Tibial nerve (tissue), 4 donors: Measurements from ENCODE around the gene PDILT. TPM values are rescaled to one million over a fixed set of nuclear protein-coding genes. Genes with fewer than 3 reads are reported as not detected.
"Not testable (repeated sequence)": the region's sequence is repeated elsewhere in the genome, so short reads cannot be mapped to it uniquely, and the experiment has no call there.

Source experiments
- DNase-seq, 2 donors: peaks; one replicate each; pipeline ENCODE4 v3.0.0-alpha.2; 2019; ENCODE audit warnings: low spot score in 2 of 2
- H3K27ac ChIP-seq, 4 donors: fragments of 200-600 bp; sonication (generic) in 3 of 4; one replicate each; pipeline ENCODE4 v1.5.1; 2017 to 2019; ENCODE audit warnings: mild to moderate bottlenecking in 1 of 4
- H3K27me3 ChIP-seq, 2 donors: fragments of 200-600 bp; sonication (generic) in 1 of 2; one replicate each; pipeline versions ENCODE4 v1.5.1 to v1.6.0; 2017 to 2019
- H3K36me3 ChIP-seq, 3 donors: fragments of 200-600 bp; sonication (generic); one replicate each; pipeline ENCODE4 v1.5.1; 2018 to 2019
- H3K4me1 ChIP-seq, 4 donors: fragments of 200-600 bp; sonication (generic) in 3 of 4; one replicate each; pipeline ENCODE4 v1.5.1; 2017 to 2019
- H3K4me3 ChIP-seq, 4 donors: fragments of 200-600 bp; sonication (generic) in 3 of 4; one replicate each; pipeline ENCODE4 v1.5.1; 2017 to 2019; ENCODE audit warnings: mild to moderate bottlenecking in 1 of 4, moderate library complexity in 1 of 4
- H3K9me3 ChIP-seq, 4 donors: fragments of 200-600 bp; sonication (generic) in 3 of 4; one replicate each; pipeline ENCODE4 v1.5.1; 2017 to 2019
- EP300 ChIP-seq, 2 donors: sonication (generic); formaldehyde crosslinking; IDR thresholded peaks; one replicate each; pipeline ENCODE4 v1.6.1; 2017; ENCODE audit warnings: antibody characterized with exemption in 2 of 2, mild to moderate bottlenecking in 1 of 2
- POLR2A ChIP-seq, 2 donors: fragments of 450-650 bp; IDR thresholded peaks; one replicate each; pipeline ENCODE4 v1.6.1; 2017; ENCODE audit warnings: antibody characterized with exemption in 2 of 2, mild to moderate bottlenecking in 2 of 2, moderate library complexity in 2 of 2
- WGBS, 2 donors: methylation state at CpG; one replicate each; pipeline ENCODE4 v1.1.5; 2018; 5-methylcytosine and 5-hydroxymethylcytosine counted together
- total RNA-seq, 4 donors: library from RNA; depleted of rRNA; stranded (reverse); fragments of >200 nt; gene quantifications; one replicate each; pipeline ENCODE4 v1.1.0, GENCODE V29; 2016
- TF ChIP-seq, protein P1 (sequence below), 5 experiments: fragments of 200-600 bp in 3 of 5; fragments of 450-650 bp in 2 of 5; sonication (generic) in 3 of 5; IDR thresholded peaks; one replicate each; pipeline ENCODE4 v1.5.1; 2016 to 2019; ENCODE audit warnings: antibody characterized with exemption in 5 of 5, mild to moderate bottlenecking in 3 of 5, moderate library complexity in 2 of 5

PDILT gene
- total RNA-seq, 4 donors from 2014 or later = not detected

DNA sequence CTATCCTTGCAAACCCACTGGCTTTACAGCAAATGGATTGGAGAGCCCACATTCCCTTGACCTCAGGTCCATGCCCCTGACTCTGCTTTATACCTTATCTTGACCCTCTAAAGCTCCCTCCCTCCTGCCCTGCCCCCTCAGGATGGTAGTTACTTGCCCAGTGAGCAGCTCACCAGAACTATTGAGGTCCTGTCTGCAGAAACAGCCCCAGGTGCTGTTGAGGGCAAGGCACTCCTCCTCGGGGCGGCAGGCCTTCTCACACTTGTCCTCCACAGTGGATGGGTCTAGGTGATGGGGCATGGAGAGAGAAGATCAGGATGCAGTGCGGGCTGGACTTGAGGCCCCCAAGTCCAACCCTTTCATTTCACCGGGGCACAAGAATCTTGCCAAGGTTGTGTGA, 81.8 kb downstream of the PDILT start:
- H3K27me3 ChIP-seq = no peaks in the 10 kb centered on the region
- no peaks in the 10 kb centered on the region for H3K9me3 ChIP-seq
- H3K4me3 ChIP-seq = no peak overlapping the region
- no peaks in the 10 kb centered on the region for H3K36me3 ChIP-seq
- no peaks in the 10 kb centered on the region for H3K4me1 ChIP-seq
- 90 to 91% methylated on average over 4 of the region's 4 CpGs for WGBS, 2 donors
- H3K27ac ChIP-seq = no peak overlapping the region
- DNase-seq = no peak
- TF ChIP-seq, protein P1, sequence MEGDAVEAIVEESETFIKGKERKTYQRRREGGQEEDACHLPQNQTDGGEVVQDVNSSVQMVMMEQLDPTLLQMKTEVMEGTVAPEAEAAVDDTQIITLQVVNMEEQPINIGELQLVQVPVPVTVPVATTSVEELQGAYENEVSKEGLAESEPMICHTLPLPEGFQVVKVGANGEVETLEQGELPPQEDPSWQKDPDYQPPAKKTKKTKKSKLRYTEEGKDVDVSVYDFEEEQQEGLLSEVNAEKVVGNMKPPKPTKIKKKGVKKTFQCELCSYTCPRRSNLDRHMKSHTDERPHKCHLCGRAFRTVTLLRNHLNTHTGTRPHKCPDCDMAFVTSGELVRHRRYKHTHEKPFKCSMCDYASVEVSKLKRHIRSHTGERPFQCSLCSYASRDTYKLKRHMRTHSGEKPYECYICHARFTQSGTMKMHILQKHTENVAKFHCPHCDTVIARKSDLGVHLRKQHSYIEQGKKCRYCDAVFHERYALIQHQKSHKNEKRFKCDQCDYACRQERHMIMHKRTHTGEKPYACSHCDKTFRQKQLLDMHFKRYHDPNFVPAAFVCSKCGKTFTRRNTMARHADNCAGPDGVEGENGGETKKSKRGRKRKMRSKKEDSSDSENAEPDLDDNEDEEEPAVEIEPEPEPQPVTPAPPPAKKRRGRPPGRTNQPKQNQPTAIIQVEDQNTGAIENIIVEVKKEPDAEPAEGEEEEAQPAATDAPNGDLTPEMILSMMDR (IDR thresholded peaks at IDR 0.05) = no peak
- TF ChIP-seq POLR2A (IDR thresholded peaks at IDR 0.05) (no peak), EP300 (IDR thresholded peaks at IDR 0.05) (no peak)

DNA sequence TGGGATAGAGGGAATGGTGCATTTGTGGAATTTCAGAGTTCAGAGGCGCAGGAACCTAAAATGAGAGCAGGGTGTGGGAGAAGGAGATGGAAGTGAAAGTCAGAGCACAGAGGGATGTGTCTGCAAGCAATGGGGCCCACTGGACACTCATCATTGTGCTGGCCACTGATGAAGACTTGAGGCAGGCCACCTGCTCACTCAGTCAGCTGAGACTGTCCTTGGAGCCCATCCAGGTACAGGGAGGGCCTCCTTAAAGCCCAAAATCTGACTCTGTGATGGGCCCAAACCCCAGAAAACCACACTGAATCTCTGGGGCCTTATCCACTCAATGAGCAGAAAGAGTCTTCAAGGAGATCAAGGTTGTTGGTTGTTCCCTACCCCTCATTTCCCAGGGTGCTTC, 82.9 kb downstream of the PDILT start:
- H3K4me3 ChIP-seq = no peak overlapping the region
- WGBS, 2 donors = 86 to 93% methylated on average over 1 of the region's 1 CpG
- no peak for TF ChIP-seq POLR2A (IDR thresholded peaks at IDR 0.05)
- no peak for TF ChIP-seq EP300 (IDR thresholded peaks at IDR 0.05)
- TF ChIP-seq, protein P1 (IDR thresholded peaks at IDR 0.05) = no peak
- no peak for DNase-seq
- no peaks in the 10 kb centered on the region for H3K27me3 ChIP-seq
- no peaks in the 10 kb centered on the region for H3K9me3 ChIP-seq
- H3K27ac ChIP-seq = no peak overlapping the region
- no peaks in the 10 kb centered on the region for H3K4me1 ChIP-seq
- H3K36me3 ChIP-seq = no peaks in the 10 kb centered on the region

DNA sequence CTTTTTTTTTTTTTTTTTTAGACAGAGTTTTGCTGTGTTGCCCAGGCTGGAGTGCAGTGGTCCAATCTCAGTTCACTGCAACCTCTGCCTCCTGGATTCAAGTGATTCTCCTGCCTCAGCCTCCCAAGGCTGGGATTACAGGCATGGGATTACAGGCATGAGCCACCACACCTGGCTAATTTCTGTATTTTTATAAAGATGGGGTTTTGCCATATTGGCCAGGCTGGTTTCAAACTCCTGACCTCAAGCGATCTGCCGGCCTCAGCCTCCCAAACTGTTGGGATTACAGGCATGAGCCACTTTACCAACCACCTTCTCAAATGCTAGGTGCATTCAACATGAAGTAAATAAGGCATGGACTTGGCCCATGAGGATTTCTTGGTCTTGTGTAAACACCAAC, 83.5 kb downstream of the PDILT start:
- 86 to 97% methylated on average over 2 of the region's 2 CpGs for WGBS, 2 donors
- not testable (repeated sequence) for H3K27ac ChIP-seq, H3K9me3 ChIP-seq, DNase-seq, H3K4me1 ChIP-seq, H3K4me3 ChIP-seq, H3K27me3 ChIP-seq, H3K36me3 ChIP-seq

DNA sequence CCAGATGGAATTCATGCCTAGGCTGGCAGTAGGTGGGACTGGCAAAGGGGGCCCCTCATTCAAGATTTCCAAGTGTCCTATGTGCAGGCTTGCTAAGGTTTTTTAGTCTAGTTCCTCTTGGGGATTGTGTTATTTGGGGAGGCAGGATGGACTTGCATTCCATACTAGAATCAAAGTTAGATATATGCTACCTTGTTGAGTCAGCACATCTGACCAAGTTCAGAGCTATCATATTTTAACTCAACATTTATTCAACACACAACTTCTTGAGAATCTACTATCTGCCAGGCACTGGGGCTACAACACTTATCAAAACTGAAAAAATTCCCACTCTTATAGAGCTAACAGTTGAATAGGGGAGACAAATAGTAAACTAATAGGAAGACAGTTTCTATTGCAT, 83.9 kb downstream of the PDILT start:
- no peak for TF ChIP-seq POLR2A (IDR thresholded peaks at IDR 0.05)
- TF ChIP-seq, protein P1 (IDR thresholded peaks at IDR 0.05) = no peak
- TF ChIP-seq EP300 (IDR thresholded peaks at IDR 0.05) = no peak
- no peak for DNase-seq
- no peak overlapping the region for H3K27ac ChIP-seq

DNA sequence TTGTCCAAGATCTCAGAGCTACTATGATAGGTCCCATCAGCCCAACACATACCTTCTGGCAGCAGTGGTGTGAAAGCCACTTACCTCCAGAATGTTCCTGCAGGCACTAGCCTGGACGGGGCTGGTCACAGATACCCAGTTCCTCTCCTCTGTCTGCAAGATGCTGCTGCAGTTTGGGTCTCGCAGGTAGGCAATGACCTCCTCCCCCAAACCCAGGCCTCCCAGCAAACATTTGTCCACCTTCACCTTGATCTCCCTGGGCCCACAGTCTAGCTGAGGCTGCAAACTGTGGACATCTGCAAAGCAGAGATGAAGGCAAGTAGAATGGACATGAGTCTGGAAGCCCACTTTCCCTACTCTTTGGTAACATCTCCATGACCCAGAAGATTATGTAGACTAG, 84.4 kb downstream of the PDILT start:
- WGBS, 2 donors = 64 to 80% methylated on average over 2 of the region's 2 CpGs
- no peak for TF ChIP-seq EP300 (IDR thresholded peaks at IDR 0.05)
- TF ChIP-seq POLR2A (IDR thresholded peaks at IDR 0.05) = no peak
- TF ChIP-seq, protein P1 (IDR thresholded peaks at IDR 0.05) = no peak
- no peaks in the 10 kb centered on the region for H3K27me3 ChIP-seq
- no peak for DNase-seq
- no peak overlapping the region for H3K27ac ChIP-seq
- no peaks in the 10 kb centered on the region for H3K36me3 ChIP-seq
- H3K4me1 ChIP-seq = no peaks in the 10 kb centered on the region
- no peaks in the 10 kb centered on the region for H3K9me3 ChIP-seq
- H3K4me3 ChIP-seq = no peak overlapping the region

More for the DNA sequence above, 83.9 kb downstream of the PDILT start:
- H3K4me3 ChIP-seq = no peak overlapping the region
- H3K36me3 ChIP-seq = no peaks in the 10 kb centered on the region
- no peaks in the 10 kb centered on the region for H3K27me3 ChIP-seq
- H3K4me1 ChIP-seq = no peaks in the 10 kb centered on the region
- H3K9me3 ChIP-seq = no peaks in the 10 kb centered on the region

DNA sequence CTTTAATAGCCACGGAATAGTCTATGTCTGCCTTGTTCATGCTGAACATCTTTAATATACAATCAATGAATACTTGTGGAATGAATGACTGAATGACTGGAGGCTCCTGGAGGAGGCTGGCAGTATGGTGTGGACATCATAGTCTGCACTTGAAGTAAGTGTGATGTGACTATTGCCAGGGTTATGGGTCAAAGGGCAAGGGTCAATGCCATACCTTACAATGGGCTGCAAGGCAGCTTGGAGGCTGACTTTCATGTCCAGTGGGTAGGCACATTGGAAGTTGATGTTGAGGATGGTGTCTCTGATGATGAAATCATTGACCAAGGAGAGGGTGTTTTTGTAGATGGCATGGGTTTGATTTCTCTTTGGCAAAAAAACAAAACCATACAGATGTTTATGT, 85.1 kb downstream of the PDILT start:
- DNase-seq = no peak
- H3K9me3 ChIP-seq = no peaks in the 10 kb centered on the region
- TF ChIP-seq, protein P1 (IDR thresholded peaks at IDR 0.05) = no peak
- no peak overlapping the region for H3K27ac ChIP-seq
- H3K27me3 ChIP-seq = no peaks in the 10 kb centered on the region
- H3K4me1 ChIP-seq = no peaks in the 10 kb centered on the region
- 68 to 81% methylated on average over 1 of the region's 1 CpG for WGBS, 2 donors
- no peak overlapping the region for H3K4me3 ChIP-seq
- no peaks in the 10 kb centered on the region for H3K36me3 ChIP-seq
